ENCODE data around the gene GPR156.
"Not testable (repeated sequence)": the region's sequence is repeated elsewhere in the genome, so short reads cannot be mapped to it uniquely, and the experiment has no call there.

The GPR156 gene

DNA sequence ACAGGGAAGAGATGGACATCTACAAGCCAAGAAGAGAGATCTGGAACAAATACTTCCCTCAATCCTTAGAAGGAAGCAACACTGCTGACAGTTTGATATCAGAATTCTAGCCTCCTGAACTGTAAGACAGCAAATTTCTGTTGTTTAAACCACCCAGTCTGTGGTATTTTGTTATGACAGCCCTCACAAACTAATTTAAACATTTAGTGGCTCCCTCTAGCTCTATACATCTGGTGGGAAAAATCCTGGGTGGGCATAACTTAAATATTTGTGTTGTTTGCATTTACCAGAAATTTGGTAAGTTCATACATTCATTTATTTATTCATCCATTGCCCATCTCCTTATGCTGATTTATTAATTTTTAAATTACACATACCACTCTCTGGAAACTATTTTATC is 128.3 kb downstream of the GPR156 start:
- DNase-seq, result no peak

DNA sequence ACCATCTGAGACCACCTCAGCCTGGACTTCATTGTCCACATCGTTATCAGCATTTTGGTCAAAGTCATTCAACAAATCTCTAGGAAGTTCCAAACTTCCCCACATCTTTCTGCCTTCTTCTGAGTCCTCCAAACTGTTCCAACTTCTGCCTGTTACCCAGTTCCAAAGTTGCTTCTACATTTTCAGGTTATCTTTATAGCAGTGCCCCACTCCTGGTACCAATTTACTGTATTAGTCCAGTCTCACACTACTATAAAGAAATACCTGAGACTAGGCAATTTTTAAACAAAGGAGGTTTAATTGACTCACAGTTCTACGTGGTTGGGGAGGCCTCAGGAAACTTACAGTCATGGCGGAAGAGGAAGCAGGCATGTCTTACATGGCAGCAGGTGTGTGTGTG is 129.3 kb downstream of the GPR156 start:
- DNase-seq, result not testable (repeated sequence)

DNA sequence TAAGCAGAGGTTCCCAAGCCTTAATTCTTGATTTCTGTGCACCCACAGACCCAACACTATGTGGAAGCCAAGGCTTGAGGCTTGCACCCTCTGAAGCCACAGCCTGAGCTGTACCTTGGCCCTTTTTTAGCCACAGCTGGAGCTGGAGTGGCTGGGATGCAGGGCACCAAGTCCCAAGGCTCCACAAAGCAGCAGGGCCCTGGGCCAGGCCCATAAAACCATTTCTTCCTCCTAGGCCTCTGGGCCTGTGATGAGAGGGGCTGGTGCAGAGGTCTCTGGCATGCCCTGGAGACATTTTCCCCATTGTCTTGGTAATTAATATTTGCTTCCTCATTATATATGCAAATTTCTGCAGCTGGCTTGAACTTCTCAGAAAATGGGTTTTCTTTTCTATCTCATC is 129.9 kb downstream of the GPR156 start:
- DNase-seq, result no peak

DNA sequence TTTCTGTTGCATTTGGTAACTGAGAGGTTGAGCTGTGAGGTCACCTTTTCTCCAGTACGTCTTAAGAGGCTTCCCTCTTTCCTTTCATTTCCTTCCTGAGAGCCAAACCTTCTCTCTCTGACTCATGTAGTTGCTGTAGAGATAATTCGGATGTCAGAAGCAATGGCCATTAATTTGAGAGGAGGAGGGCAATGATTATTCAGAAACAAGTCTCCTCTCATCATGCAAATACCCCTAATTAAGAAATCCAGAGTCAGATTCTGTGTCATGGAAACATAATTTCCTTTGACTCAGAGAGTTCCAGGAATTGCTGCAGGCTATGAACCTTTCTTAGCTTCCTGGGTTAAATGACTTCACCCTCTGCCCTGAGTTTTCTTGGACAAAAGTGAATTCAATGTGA is 131.7 kb downstream of the GPR156 start:
- DNase-seq, result no peak

DNA sequence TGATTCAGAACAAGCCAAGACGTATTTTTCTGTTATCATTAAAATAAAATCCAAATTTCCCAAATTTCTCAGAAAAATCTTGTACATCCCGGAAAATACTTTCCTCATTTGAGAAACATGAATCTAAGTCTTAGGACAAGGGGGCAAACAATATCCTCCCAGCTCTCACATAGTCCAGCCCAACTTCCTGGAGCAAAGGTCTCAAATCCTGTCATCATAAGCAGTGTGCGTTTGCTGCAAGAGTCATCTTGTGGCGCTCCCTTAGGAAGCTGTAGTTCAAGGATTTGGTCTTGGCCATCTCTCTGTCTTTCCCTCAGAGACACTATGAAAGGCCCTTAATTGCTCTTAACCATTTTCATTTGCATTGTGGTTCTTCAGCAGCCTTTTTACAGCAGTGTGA is 133.2 kb downstream of the GPR156 start:
- no peak for DNase-seq

DNA sequence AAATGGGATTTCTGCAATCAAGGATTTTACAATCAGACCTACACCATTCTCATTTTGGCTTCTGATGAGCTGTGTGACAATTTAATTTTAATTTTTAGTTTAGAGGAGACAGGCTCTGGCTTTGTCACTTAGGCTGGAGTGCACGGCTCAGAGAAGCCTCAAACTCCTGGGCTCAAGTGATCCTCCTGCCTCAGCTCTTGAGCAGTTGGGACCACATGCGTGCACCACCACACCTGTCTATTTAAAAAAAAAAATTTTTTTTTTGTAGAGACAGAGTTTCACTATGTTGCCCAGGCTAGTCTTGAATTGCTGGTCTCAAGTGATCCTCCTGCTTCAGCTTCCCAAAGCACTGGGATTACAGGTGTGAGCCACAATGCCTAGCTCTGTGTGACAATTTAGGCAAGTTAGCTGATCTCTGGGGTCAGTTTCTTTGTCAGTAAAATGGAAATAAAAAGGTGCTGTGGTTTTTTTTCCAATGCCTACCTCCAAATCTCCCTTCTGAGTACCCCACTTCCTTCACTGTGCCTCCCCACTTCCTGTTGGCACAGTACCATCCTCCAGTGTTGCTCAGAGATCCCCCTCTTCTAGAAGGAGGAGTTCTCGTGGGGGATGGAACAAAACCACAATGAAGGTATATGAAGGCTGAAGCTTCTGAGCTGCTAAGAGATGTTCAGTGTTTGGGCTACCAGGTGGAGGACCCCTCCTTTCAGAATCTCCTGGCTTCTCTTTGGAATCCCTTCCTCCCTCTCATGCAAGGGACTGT is 136.7 kb downstream of the GPR156 start:
- DNase-seq, result no peak

DNA sequence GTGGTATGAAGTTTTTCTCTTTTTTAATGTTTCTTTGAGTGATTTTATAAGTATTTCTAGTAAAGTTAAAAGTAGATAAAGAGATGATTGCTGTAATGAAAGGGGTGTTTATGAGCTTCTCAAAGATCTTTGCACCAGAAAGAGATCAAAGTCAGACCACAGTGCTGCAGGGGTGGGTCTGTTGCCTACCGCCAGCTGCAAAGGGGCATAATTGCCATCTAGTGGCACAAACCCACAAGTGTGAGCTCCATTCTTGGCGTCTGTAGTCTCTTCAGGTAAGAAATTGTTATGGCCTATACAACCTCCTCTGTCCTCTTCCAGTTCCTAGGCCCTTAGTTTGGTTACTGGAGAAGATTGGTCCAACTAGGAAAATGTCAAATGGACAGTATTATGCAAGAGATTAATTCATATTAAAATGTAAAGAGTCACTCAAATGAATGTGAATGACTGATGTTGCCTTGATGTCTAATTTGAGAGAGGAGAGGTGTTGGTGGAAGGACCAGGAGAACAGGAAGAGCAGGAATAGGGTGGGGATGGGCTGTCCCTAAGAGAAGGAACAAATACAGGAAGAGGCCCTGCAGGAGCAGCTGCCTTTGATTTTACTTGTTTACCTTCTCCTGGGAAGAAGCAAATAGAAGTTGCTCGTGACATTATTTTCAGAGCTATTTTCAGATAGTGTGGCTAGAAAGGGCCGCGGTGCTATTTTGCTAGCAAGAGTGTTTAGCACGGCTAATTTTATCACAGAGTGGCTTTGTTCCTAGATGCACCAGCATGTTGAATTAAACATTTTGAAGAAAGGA is 137.8 kb downstream of the GPR156 start:
- peak; percentile 17 for DNase-seq

DNA sequence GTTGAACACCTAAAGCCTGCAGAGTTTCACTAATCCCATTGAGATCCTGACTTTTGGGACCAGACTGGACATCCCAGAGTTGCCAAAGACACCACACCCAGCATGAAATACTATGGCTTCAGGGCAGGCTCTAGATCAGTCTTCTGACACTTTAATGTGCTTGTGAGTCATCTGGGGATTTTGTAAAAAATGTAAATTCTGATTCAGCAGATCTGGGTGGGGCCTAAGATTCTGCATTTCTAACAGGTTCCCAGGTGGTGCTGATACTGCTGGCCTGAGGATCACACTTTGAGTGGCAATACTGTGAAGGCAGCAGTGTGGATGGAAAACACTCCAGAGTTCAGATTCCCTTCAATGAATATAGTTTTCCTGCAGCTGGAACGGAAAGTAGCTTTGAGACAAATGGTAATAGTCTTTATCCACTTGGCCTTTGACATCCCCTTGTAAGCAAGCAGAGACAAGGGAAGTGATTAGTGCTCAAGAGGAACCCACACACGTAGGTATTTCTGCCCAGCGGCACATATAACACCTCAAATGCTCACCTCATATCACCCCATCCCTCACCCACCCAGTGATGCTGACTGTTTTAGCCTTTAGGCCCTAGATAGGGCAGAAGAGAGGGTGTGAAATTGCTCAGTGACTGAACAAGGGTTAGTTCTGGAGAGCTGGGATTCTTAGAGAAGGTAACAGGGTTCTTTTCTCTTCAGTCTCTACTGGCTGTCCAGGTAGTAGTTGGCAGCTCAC is 139.3 kb downstream of the GPR156 start:
- no peak for DNase-seq

DNA sequence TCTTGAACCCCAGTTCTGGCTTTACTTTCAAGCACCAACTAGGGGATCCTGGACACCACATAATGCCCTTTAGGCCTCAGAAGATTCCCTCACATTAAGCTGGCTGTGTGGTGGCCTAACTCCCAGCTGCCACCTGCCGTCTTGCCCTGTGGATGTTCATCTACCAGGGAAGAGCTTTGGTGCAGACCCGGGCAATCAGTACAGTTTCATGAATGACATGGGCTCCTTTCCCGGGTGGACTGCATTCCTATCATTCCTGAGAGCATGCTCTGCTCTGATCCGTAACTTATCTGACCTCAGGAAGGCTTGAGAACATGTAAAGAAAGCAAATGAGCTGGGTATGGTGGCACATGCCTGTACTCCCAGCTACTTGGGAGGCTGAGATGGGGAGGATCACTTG is 140.8 kb downstream of the GPR156 start:
- DNase-seq, result no peak

DNA sequence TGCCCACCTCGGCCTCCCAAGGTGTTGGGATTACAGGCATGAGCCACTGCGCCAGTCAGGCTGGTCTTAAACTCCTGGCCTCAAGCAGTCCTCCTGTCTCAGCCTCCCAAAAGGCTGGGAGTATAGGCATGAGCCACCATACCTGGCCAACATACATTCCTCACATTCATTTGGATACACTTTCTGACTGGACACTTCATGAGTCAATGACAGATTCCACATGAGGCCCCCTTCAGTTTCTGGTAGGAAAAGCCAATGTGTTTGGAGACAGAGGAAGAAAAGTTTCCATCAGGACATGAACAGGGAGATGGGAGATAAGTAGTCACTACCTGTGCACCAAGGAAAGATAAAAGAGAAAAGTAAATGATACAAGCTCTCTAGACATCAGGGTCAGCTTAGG is 141.3 kb downstream of the GPR156 start:
- DNase-seq, result no peak

DNA sequence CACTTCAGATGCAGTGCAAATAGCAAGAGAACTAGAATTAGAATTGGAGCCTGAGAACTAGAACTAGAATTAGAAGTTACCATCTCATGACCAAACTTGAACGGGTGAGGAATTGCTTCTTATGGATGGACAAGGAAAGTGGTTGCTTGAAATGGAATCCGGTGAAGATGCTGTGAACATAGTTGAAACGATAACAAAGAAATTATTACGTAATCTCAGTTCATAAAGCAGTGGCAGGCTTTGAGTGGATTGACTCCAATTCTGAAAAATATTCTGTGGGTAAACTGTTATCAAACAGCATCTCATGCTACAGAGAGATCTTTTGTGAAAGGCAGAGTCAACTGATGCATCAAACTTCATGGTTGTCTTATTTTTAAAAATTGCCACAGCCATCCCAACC is 142.8 kb downstream of the GPR156 start:
- DNase-seq, result no peak

DNA sequence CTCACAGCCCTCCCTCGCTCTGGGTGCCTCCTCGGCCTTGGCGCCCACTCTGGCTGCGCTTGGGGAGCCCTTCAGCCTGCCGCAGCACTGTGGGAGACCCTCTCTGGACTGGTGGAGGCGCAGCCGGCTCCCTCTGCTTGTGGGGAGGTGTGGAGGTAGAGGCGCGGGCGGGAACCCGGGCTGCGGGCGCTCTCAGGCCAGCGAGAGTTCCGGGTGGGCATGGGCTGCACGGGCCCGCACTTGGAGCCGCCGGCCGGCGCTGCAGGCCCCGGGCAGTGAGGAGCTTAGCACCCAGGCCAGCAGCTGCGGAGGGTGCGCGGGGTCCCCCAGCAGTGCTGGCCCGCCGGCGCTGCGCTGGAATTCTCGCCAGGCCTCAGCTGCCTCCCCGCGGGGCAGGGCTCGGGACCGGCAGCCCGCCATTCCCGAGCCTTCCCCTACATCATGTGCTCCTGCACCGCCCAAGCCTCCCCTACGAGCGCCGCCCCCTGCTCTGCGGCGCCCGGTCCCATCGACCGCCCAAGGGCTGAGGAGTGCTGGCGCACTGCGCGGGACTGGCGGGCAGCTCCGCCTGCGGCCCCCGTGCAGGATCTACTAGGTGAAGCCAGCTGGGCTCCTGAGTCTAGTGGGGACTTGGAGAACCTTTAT is 144.8 kb downstream of the GPR156 start:
- no peak for DNase-seq

DNA sequence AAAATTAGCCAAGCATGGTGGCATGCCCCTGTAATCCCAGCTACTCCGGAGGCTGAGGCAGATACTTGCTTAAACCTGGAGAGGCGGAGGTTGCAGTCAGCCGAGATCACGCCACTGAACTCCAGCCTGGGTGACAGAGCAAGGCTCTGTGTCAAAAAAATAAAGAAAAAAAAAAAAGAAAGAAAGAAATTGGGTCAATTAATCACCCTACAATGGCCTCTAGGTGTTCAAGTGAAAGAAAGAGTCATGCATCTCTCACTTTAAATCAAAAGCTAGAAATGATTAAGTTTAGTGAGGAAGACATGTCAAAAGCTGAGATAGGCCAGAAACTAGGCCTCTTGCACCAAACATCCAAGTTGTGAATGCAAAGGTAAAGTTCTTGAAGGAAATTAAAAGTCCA is 145.9 kb downstream of the GPR156 start:
- DNase-seq, result no peak

DNA sequence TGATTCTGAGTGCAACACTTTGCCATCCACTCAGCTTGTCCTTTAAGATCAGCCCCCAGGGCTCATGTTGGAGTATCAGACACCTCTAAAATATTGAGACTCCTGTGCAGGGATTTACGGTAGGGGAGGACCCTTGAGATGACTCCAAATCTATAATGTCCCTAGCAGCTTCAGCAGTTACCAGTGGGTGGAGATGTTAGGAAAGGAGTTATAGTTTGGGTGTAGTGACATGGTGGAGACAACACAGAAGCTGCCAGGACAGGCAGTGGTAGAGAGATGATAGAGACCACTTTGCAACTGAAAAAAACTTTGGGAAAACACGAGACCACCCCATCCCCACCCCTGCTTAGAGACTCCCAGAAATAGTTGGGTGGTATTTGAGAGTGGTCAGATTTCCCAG is 147.5 kb downstream of the GPR156 start:
- DNase-seq, result no peak

DNA sequence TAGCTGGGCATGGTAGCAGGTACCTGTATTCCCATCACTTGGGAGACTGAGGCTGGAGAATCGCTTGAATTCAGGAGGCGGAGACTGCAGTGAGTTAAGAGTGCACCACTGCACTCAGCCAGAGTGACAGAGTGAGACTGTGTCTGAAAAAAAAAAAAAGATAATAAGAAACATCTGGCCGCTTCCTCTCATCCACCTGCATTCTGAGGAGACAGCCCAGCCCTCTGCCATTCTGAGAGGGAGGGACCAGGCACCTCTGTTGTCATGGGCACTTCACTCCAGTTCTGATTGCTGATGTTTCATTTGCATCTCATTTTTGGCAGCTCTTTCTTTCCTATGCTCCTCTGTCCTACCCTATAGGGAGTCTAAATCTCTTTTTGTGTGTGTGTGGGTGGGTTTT is 154.4 kb downstream of the GPR156 start:
- DNase-seq, result no peak

DNA sequence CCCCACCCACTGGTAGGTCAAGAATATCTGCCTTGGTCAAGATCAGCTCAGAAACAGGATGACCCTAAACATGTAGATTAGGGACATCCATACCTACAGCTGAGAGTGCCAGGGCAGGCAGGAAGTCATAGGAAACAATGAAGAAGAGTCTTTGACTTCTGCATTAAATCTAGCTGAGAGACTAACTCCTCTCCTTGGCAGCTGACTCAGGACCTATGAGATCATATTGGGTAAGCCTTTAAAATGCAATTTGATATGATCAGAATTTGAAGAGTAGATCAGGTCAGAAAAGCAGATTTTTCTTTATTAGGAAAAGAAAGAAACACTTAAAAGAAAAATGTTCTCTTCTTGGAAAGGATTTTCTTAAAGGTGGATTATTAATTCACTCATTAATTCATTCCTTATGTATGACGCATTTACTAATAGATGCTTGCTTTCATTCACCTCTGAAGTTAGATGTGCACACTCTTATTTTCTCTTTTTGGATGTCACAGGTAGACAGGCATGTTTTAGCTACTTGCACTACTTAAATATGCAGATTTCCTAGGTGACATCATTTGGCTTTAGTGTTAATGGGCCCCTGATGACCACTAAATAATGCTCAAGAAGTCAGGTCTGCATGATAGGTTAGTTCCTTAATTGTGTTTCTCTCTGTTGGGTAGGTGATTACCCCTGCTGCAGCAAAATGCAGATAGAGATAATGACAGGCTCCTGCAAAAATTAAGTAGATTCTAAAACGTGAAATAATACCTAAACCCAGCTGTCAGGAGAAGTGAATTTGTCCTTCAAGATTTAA is 155.1 kb downstream of the GPR156 start:
- DNase-seq, result no peak

DNA sequence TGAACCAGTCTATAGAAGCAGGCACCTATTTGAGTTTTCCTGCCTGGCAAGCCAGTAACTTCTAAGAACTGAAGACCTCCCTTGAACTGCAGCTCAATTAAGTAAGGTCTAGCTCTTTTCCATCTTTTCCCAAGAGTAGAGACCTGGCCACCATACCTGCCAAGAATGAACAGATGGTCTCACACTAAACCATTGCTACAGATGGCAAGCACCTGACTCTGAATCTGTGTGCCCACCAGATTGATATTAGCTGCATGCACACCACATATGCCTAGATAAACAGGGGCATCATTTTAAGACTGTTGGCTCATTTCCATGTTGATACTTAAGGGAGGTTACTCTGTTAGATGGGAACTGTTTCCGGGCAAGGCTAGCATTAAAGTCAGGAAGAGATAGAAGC is 156.0 kb downstream of the GPR156 start:
- DNase-seq, result no peak

DNA sequence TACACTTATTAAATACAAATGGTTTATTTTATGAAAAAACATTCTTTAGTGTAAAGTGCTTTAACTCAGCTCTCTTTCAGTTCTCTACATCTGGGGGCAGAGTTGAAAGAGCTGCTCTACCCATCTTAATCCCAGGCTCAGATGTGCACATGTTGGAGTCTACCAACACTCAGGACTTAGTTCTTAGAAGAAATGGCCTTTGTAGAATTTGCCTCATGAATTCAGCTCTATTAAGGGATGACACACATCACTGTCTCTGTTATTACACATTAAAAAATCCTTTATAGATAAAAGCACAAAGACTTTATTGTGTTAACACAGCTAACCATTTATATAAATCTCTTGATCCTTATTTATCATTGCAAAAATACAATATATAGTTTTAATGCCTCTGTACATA is 159.0 kb downstream of the GPR156 start:
- no peak for DNase-seq

DNA sequence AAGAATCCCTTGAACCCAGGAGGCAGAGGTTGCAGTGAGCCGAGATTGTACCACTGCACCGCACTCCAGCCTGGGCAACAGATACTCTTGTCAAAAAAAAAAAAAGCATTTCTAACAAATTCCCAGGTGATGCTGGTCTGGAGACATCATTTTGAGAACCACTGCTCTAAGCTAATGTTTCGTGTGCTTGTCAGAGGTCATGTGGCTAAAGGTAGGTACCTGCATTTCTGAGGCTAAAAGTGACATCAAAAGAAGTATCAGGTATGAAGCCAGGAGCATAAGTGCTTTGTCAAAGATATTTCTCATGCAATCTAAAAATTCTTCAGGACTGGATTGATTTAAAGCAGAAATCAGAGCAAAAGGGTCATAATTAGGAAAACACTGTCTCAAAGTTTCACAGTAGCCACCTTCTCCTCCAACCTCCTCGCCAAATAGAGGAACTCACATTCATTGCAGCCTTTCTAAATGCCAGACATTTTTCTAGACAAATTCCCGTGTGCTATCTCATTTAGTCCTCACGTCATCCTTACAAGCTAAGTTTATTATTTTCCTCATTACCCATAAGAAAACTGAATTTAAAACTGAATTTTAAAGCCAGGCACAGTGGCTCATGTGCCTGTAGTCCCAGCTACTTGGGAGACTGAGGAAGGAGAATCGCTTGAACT is 165.0 kb downstream of the GPR156 start:
- DNase-seq, result no peak
